MM.1S (cell line): Measurements from ENCODE around the gene FLT4.

ENCODE experiments used
- EZH2phosphoT487 ChIP-seq: fragments of 300-600 bp; sonication (generic); IDR thresholded peaks from 2 replicates; pipeline ENCODE4 v1.6.1; 2018; ENCODE audit warnings: antibody characterized with exemption, low read length
- TF ChIP-seq, protein P1 (sequence below): fragments of 300-600 bp; sonication (generic); IDR thresholded peaks from 2 replicates; pipeline ENCODE4 v1.5.1; 2016; ENCODE audit warnings: antibody characterized with exemption, low read length, mixed read lengths

DNA sequence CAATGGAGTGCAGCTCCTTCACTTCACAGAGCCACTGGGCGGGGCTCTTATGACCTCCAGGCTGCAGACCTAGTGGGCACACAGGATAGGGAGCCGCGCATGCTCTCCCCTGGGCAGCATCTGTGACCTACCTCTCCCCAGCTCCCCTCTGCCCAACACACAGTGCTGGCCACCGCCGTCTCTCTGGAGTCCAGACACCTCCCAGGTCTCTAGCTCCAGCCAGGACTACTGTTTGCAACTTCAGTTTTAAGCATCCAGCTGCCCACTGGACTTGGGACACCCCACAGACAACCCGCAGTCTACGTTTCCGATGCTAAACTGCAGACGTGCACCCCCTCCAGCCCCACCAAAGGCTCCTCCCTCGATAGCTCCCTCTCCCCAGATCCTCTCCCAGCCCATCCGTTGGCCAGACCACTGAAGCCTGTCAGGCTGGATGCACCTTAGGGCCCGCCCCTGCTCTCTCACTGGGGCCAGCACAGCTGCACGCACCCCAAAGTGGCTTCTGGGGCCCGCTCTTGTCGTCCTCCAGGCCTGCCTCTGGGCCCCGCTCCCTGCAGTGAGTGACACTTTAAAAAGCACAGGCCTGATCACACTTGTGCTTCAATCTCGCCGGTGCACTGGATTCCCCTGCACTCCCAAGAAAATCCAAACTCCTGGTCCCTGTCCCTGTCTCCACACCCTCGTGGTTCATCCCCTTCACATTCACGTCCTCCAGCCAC, 11.3 kb downstream of the FLT4 start:
- TF ChIP-seq, protein P1, sequence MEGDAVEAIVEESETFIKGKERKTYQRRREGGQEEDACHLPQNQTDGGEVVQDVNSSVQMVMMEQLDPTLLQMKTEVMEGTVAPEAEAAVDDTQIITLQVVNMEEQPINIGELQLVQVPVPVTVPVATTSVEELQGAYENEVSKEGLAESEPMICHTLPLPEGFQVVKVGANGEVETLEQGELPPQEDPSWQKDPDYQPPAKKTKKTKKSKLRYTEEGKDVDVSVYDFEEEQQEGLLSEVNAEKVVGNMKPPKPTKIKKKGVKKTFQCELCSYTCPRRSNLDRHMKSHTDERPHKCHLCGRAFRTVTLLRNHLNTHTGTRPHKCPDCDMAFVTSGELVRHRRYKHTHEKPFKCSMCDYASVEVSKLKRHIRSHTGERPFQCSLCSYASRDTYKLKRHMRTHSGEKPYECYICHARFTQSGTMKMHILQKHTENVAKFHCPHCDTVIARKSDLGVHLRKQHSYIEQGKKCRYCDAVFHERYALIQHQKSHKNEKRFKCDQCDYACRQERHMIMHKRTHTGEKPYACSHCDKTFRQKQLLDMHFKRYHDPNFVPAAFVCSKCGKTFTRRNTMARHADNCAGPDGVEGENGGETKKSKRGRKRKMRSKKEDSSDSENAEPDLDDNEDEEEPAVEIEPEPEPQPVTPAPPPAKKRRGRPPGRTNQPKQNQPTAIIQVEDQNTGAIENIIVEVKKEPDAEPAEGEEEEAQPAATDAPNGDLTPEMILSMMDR = no peak
- no peak for TF ChIP-seq EZH2phosphoT487
